HCT116 (cell line): ENCODE results near the gene ZNF385A. TPM values are rescaled to one million over a fixed set of nuclear protein-coding genes. Genes with fewer than 3 reads are reported as not detected.

Experiments
- ATAC-seq: fragments of 200-7000 bp; cut with Tn5 transposase; 2 replicates; pipeline ENCODE4 v1.9.1; 2020; ENCODE audit warnings: mild to moderate bottlenecking, moderate library complexity
- BruUV-seq: library from RNA; stranded (reverse); fragments of 400-500 nt; replicated peaks from 2 replicates; lab custom pipeline; 2021; lab: Mats Ljungman, UMichigan
- CTCF ChIA-PET: fragments of 300-600 bp; sonication (Branson Sonifier 250); formaldehyde crosslinking; loops from one replicate; lab custom pipeline; 2021; ENCODE audit warnings: antibody characterized with exemption; lab: Charles Lee
- POLR2A ChIA-PET: fragments of 300-600, 350-600 bp; sonication (Branson Sonifier 250); formaldehyde crosslinking; loops from one replicate; lab custom pipeline; 2021; ENCODE audit warnings: antibody characterized with exemption; lab: Charles Lee
- RAD21 ChIA-PET, 2 experiments: fragments of 300-600 bp; sonication (Branson Sonifier 250); formaldehyde crosslinking; loops; one replicate each; lab custom pipeline; 2023; ENCODE audit warnings: low total read pairs in 2 of 2; ENCODE audit not compliant: uncharacterized antibody in 2 of 2, unreplicated experiment in 2 of 2, low non-redundant PET in 1 of 2; lab: Charles Lee
- DNase-seq: peaks from one replicate; pipeline ENCODE4 v3.0.0-alpha.2; 2010; ENCODE audit warnings: low read depth, low spot score
- H2AFZ ChIP-seq: fragments of 200-600 bp; shearing (Covaris generic), sonication (generic); 2 replicates; pipeline ENCODE4 v1.6.1; 2017; ENCODE audit warnings: low read depth, mixed run types, mixed read lengths, antibody characterized with exemption, low read length; ENCODE audit not compliant: poor library complexity, severe bottlenecking
- H3K27ac ChIP-seq: 2 replicates; pipeline ENCODE4 v1.5.1; 2012; ENCODE audit warnings: low read depth, low read length
- H3K27me3 ChIP-seq: fragments of 200-600 bp; sonication (generic); 2 replicates; pipeline ENCODE4 v1.6.1; 2016; ENCODE audit warnings: mixed run types, low read length, mixed read lengths; ENCODE audit not compliant: insufficient read depth
- H3K36me3 ChIP-seq, 2 experiments: fragments of 200-500 bp in 1 of 2; fragments of 200-600 bp in 1 of 2; sonication (Bioruptor generic) in 1 of 2; sonication (generic) in 1 of 2; 2 replicates each; pipeline versions ENCODE4 v1.5.1 to v1.6.1; 2014 to 2016; ENCODE audit warnings: low read length in 2 of 2, inconsistent platforms in 1 of 2, mixed read lengths in 1 of 2, mixed run types in 1 of 2; ENCODE audit not compliant: insufficient read depth in 2 of 2, control insufficient read depth in 1 of 2
- H3K4me1 ChIP-seq, 2 experiments: fragments of 200-600 bp in 1 of 2; sonication (generic) in 1 of 2; 2 replicates each; pipeline versions ENCODE4 v1.5.1 to v1.6.1; 2012 to 2017; ENCODE audit warnings: low read length in 2 of 2, inconsistent platforms in 1 of 2, mild to moderate bottlenecking in 1 of 2, mixed read lengths in 1 of 2, mixed run types in 1 of 2, moderate library complexity in 1 of 2; ENCODE audit not compliant: insufficient read depth in 2 of 2, control insufficient read depth in 1 of 2
- H3K4me2 ChIP-seq: fragments of 200-600 bp; sonication (generic); 2 replicates; pipeline ENCODE4 v1.6.1; 2017; ENCODE audit warnings: mixed run types, low read length, mixed read lengths
- H3K4me3 ChIP-seq, 2 experiments: fragments of 200-600 bp in 1 of 2; sonication (generic) in 1 of 2; replicated peaks in 1 of 2; 2 replicates each; pipeline ENCODE4 v1.5.1; 2011 to 2016; ENCODE audit warnings: low read length in 2 of 2, control low read depth in 1 of 2, low read depth in 1 of 2, mild to moderate bottlenecking in 1 of 2, mixed read lengths in 1 of 2, mixed run types in 1 of 2
- H3K79me2 ChIP-seq: fragments of 200-600 bp; sonication (generic); 2 replicates; pipeline ENCODE4 v1.6.1; 2017; ENCODE audit warnings: mild to moderate bottlenecking, mixed run types, low read length, moderate library complexity, mixed read lengths; ENCODE audit not compliant: insufficient read depth
- H3K9ac ChIP-seq: fragments of 200-600 bp; sonication (generic); 2 replicates; pipeline ENCODE4 v1.6.1; 2016; ENCODE audit warnings: low read length, mixed read lengths
- H3K9me2 ChIP-seq: fragments of 200-600 bp; sonication (generic), shearing (Covaris generic); 2 replicates; pipeline ENCODE4 v1.6.1; 2017; ENCODE audit warnings: mixed run types, mild to moderate bottlenecking, moderate library complexity; ENCODE audit not compliant: insufficient read depth
- H3K9me3 ChIP-seq, 2 experiments: fragments of 200-500 bp in 1 of 2; fragments of 200-600 bp in 1 of 2; sonication (Bioruptor generic) in 1 of 2; sonication (generic) in 1 of 2; 2 replicates each; pipeline ENCODE4 v1.6.1; 2014 to 2017; ENCODE audit warnings: low read length in 2 of 2, mixed read lengths in 2 of 2, inconsistent platforms in 1 of 2, low read depth in 1 of 2, mild to moderate bottlenecking in 1 of 2, mixed run types in 1 of 2, moderate library complexity in 1 of 2; ENCODE audit not compliant: control insufficient read depth in 1 of 2, insufficient read depth in 1 of 2
- H4K20me1 ChIP-seq: fragments of 200-600 bp; sonication (generic), shearing (Covaris generic); 2 replicates; pipeline ENCODE4 v1.6.1; 2017; ENCODE audit warnings: mixed run types, mild to moderate bottlenecking, moderate library complexity; ENCODE audit not compliant: insufficient read depth
- ATF3 ChIP-seq: IDR thresholded peaks from 2 replicates; pipeline ENCODE4 v1.6.1; 2012
- CBX3 ChIP-seq: IDR thresholded peaks from 2 replicates; pipeline ENCODE4 v1.6.1; 2012; ENCODE audit warnings: low read depth
- CEBPB ChIP-seq: IDR thresholded peaks from 2 replicates; pipeline ENCODE4 v1.6.1; 2012; ENCODE audit warnings: low read depth
- CTCF ChIP-seq, 3 experiments: fragments of 200-600 bp in 1 of 3; sonication (generic) in 1 of 3; IDR thresholded peaks in 2 of 3; conservative IDR thresholded peaks in 1 of 3; 2 replicates each; pipeline ENCODE4 v1.5.1; 2012 to 2017; ENCODE audit warnings: low read depth in 2 of 3, low read length in 2 of 3, antibody characterized with exemption in 1 of 3, borderline replicate concordance in 1 of 3, control low read depth in 1 of 3, mild to moderate bottlenecking in 1 of 3, mixed read lengths in 1 of 3, mixed run types in 1 of 3, moderate library complexity in 1 of 3; ENCODE audit not compliant: insufficient read depth in 1 of 3
- EGR1 ChIP-seq: IDR thresholded peaks from 2 replicates; pipeline ENCODE4 v1.6.1; 2012; ENCODE audit warnings: low read depth
- ELF1 ChIP-seq: IDR thresholded peaks from 2 replicates; pipeline ENCODE4 v1.6.1; 2012; ENCODE audit warnings: low read depth, borderline replicate concordance
- EZH2 ChIP-seq: fragments of 200-600 bp; sonication (generic); IDR thresholded peaks from 2 replicates; pipeline ENCODE4 v1.6.1; 2017; ENCODE audit warnings: antibody characterized with exemption, mixed run types
- EZH2phosphoT487 ChIP-seq: fragments of 200-600 bp; IDR thresholded peaks from 2 replicates; pipeline ENCODE4 v1.6.1; 2018; ENCODE audit warnings: antibody characterized with exemption, borderline replicate concordance
- JUND ChIP-seq: IDR thresholded peaks from 2 replicates; pipeline ENCODE4 v1.6.1; 2012
- MAX ChIP-seq: IDR thresholded peaks from 2 replicates; pipeline ENCODE4 v1.6.1; 2012
- POLR2A ChIP-seq: IDR thresholded peaks from 2 replicates; pipeline ENCODE4 v1.7.0; 2011; ENCODE audit warnings: borderline replicate concordance; ENCODE audit not compliant: insufficient read depth, insufficient read length; ENCODE audit errors: extremely low read depth
- POLR2AphosphoS5 ChIP-seq: IDR thresholded peaks from 2 replicates; pipeline ENCODE4 v1.6.1; 2011; ENCODE audit warnings: mild to moderate bottlenecking, low read depth, low read length, moderate library complexity
- REST ChIP-seq: IDR thresholded peaks from 2 replicates; pipeline ENCODE4 v1.6.1; 2012; ENCODE audit warnings: low read depth
- SP1 ChIP-seq: IDR thresholded peaks from 2 replicates; pipeline ENCODE4 v1.6.1; 2012; ENCODE audit warnings: low read depth
- SRF ChIP-seq: IDR thresholded peaks from 2 replicates; pipeline ENCODE4 v1.6.1; 2012; ENCODE audit warnings: low read depth
- YY1 ChIP-seq: IDR thresholded peaks from 2 replicates; pipeline ENCODE4 v1.6.1; 2011; ENCODE audit warnings: low read length, low read depth, moderate library complexity, mild to moderate bottlenecking; ENCODE audit not compliant: insufficient replicate concordance; ENCODE audit errors: extremely low read depth
- ZBTB33 ChIP-seq: IDR thresholded peaks from 2 replicates; pipeline ENCODE4 v1.6.1; 2011; ENCODE audit warnings: mild to moderate bottlenecking, low read length, moderate library complexity; ENCODE audit not compliant: insufficient replicate concordance; ENCODE audit errors: extremely low read depth
- ZFX ChIP-seq: fragments of 450-650 bp; IDR thresholded peaks from 2 replicates; pipeline ENCODE4 v1.6.1; 2017
- ZNF274 ChIP-seq: fragments of 200-500 bp; sonication (Bioruptor generic); IDR thresholded peaks from 2 replicates; pipeline ENCODE4 v1.6.1; 2014; ENCODE audit warnings: mild to moderate bottlenecking, low read depth, low read length, inconsistent platforms
- intact Hi-C: fragments of 100-400 bp; cut with micrococcal nuclease; formaldehyde crosslinking; loops from 2 replicates; pipeline ENCODE4 v1.10.0; 2022
- total RNA-seq: library from RNA; stranded (reverse); gene quantifications from one replicate; pipeline ENCODE4 v1.2.1, GENCODE V29; 2021; ENCODE audit not compliant: unreplicated experiment

Gene ZNF385A
- total RNA-seq, 1 experiment from 2014 or later, result 34.7 TPM

- TF ChIP-seq EZH2phosphoT487 (no peak), ZFX (no peak), ZBTB33 (no peak), POLR2A (no peak), POLR2AphosphoS5 (no peak)
- TF ChIP-seq, all 23 proteins: peak for 0
Observed at GRCh38 chr12:54363618-54364017, 20.9 kb downstream of the ZNF385A start (continued).

- DNase-seq, result no peak
- CTCF ChIA-PET, result interaction anchor here (0.9 to 2.0 kb wide), 4 partner anchors 16 to 143 kb away, joined by 3 to 6 read pairs (median 6); partner anchors contain the start of gene COPZ1
- no peaks in the 10 kb centered on the region for H3K9me3 ChIP-seq
- ATAC-seq, result no peak
- H3K4me3 ChIP-seq, result no peak overlapping the region
- no TSS peak for BruUV-seq
- H3K9me2 ChIP-seq, result no peaks in the 10 kb centered on the region
- peaks cover 20 to 28% of the 10 kb centered on the region in 2 experiments for H3K4me1 ChIP-seq
- H3K9ac ChIP-seq, result no peak overlapping the region
- no peak overlapping the region for H3K4me2 ChIP-seq
- RAD21 ChIA-PET, result no interaction called here
- no peak overlapping the region for H2AFZ ChIP-seq
- intact Hi-C loops, result loop anchor here (5.0 kb wide), 1 partner anchor 36 kb away; the partner anchor contains the start of gene COPZ1
- H3K79me2 ChIP-seq, result no peaks in the 10 kb centered on the region
- no peaks in the 10 kb centered on the region for H3K36me3 ChIP-seq
- POLR2A ChIA-PET, result interaction anchor here (1.0 kb wide), 1 partner anchor 83 kb away, joined by 3 read pairs; the partner anchor contains the start of genes CBX5 and HNRNPA1
- no peak overlapping the region for H3K27ac ChIP-seq
- H4K20me1 ChIP-seq, result no peaks in the 10 kb centered on the region
- no peaks in the 10 kb centered on the region for H3K27me3 ChIP-seq
- no peak for TF ChIP-seq JUND
- no peak for TF ChIP-seq MAX
- TF ChIP-seq CEBPB, result no peak
- no peak for TF ChIP-seq YY1
- no peak for TF ChIP-seq ELF1
- TF ChIP-seq ZNF274, result no peak
- no peak for TF ChIP-seq ATF3
- no peak for TF ChIP-seq REST
- TF ChIP-seq EGR1, result no peak
- TF ChIP-seq SRF, result no peak
- TF ChIP-seq CTCF (IDR thresholded peaks at IDR 0.05 in 2 of 3, conservative IDR thresholded peaks at IDR 0.05 in 1 of 3; ENCODE audit: borderline replicate concordance in 1 of 3, insufficient read depth in 1 of 3, low read depth in 2 of 3, low read length in 2 of 3), result no peak
- no peak for TF ChIP-seq POLR2AphosphoS5
- TF ChIP-seq EZH2, result no peak
- TF ChIP-seq CBX3, result no peak
- no peak for TF ChIP-seq SP1
Observed at GRCh38 chr12:54363047-54363446, 21.5 kb downstream of the ZNF385A start.
